WI38 (cell line): ENCODE results near the gene ACOT9.

Experiments
- H3K4me3 ChIP-seq: 2 replicates; pipeline ENCODE4 v1.5.1; 2011; ENCODE audit warnings: low read depth, mild to moderate bottlenecking, control low read depth, low read length
- CTCF ChIP-seq: IDR thresholded peaks from 2 replicates; pipeline ENCODE4 v1.5.1; 2012; ENCODE audit warnings: low read depth, mild to moderate bottlenecking, control low read depth, low read length

Gene ACOT9

GRCh38 chrX:23765449-23765848, 22.4 kb upstream of the ACOT9 start:
- no peak overlapping the region for H3K4me3 ChIP-seq
- TF ChIP-seq CTCF: no peak

- H3K4me3 ChIP-seq: no peak overlapping the region
- no peak for TF ChIP-seq CTCF
These were observed 21.3 kb upstream of the ACOT9 start for GRCh38 chrX:23764188-23764984.

GRCh38 chrX:23759821-23760220, 16.7 kb upstream of the ACOT9 start:
- TF ChIP-seq CTCF: no peak
- no peak overlapping the region for H3K4me3 ChIP-seq

- peak; percentile 41; the same call in 1 of the 2 replicates for TF ChIP-seq CTCF
- H3K4me3 ChIP-seq: no peak overlapping the region
These were observed 13.1 kb upstream of the ACOT9 start for GRCh38 chrX:23756165-23756564.

GRCh38 chrX:23754664-23755063, 11.6 kb upstream of the ACOT9 start:
- no peak for TF ChIP-seq CTCF
- H3K4me3 ChIP-seq: no peak overlapping the region

GRCh38 chrX:23752740-23753415, 9.8 kb upstream of the ACOT9 start:
- H3K4me3 ChIP-seq: no peak overlapping the region
- no peak for TF ChIP-seq CTCF

GRCh38 chrX:23749576-23749975, 6.5 kb upstream of the ACOT9 start:
- H3K4me3 ChIP-seq: no peak overlapping the region
- no peak for TF ChIP-seq CTCF
